ENCODE data around the gene NR6A1.

Gene NR6A1

GRCh38 chr9:124488641-124489210, 282.4 kb downstream of the NR6A1 start:
- DNase-seq (ENCODE audit: low read depth) = no peak

- no peak for DNase-seq (ENCODE audit: low read depth)
Observed at GRCh38 chr9:124487260-124488182, 283.6 kb downstream of the NR6A1 start.

GRCh38 chr9:124486778-124487259, 284.3 kb downstream of the NR6A1 start:
- no peak for DNase-seq (ENCODE audit: low read depth)

- no peak for DNase-seq (ENCODE audit: low read depth)
Observed at GRCh38 chr9:124485936-124486335, 285.2 kb downstream of the NR6A1 start.

- DNase-seq (ENCODE audit: low read depth) = no peak
Observed at GRCh38 chr9:124485201-124485600, 285.9 kb downstream of the NR6A1 start.

- DNase-seq (ENCODE audit: low read depth) = no peak
Observed at GRCh38 chr9:124483481-124483880, 287.6 kb downstream of the NR6A1 start.

- DNase-seq (ENCODE audit: low read depth) = no peak
Observed at GRCh38 chr9:124482431-124483031, 288.6 kb downstream of the NR6A1 start.

GRCh38 chr9:124481115-124481514, 290.0 kb downstream of the NR6A1 start:
- DNase-seq (ENCODE audit: low read depth) = no peak

GRCh38 chr9:124480621-124480981, 290.5 kb downstream of the NR6A1 start:
- DNase-seq (ENCODE audit: low read depth) = peak; percentile 58

GRCh38 chr9:124479947-124480620, 291.0 kb downstream of the NR6A1 start:
- DNase-seq (ENCODE audit: low read depth) = no peak

- no peak for DNase-seq (ENCODE audit: low read depth)
Observed at GRCh38 chr9:124479371-124479770, 291.7 kb downstream of the NR6A1 start.

- no peak for DNase-seq (ENCODE audit: low read depth)
Observed at GRCh38 chr9:124478354-124478753, 292.8 kb downstream of the NR6A1 start.

- no peak for DNase-seq (ENCODE audit: low read depth)
Observed at GRCh38 chr9:124477648-124478285, 293.3 kb downstream of the NR6A1 start.

- DNase-seq (ENCODE audit: low read depth) = no peak
Observed at GRCh38 chr9:124477211-124477647, 293.9 kb downstream of the NR6A1 start.

- no peak for DNase-seq (ENCODE audit: low read depth)
Observed at GRCh38 chr9:124475868-124476690, 295.0 kb downstream of the NR6A1 start.

- DNase-seq (ENCODE audit: low read depth) = no peak
Observed at GRCh38 chr9:124475158-124475867, 295.8 kb downstream of the NR6A1 start.

GRCh38 chr9:124474151-124474550, 297.0 kb downstream of the NR6A1 start:
- no peak for DNase-seq (ENCODE audit: low read depth)

GRCh38 chr9:124473310-124473709, 297.8 kb downstream of the NR6A1 start:
- DNase-seq (ENCODE audit: low read depth) = no peak

- no peak for DNase-seq (ENCODE audit: low read depth)
Observed at GRCh38 chr9:124472770-124473169, 298.3 kb downstream of the NR6A1 start.

GRCh38 chr9:124471761-124472160, 299.4 kb downstream of the NR6A1 start:
- no peak for DNase-seq (ENCODE audit: low read depth)
